ELF-1 (cell line): ENCODE measurements around the gene SHMT2.
"Not testable (repeated sequence)": the region's sequence is repeated elsewhere in the genome, so short reads cannot be mapped to it uniquely, and the experiment has no call there.

ENCODE experiments used
- DNase-seq: peaks from one replicate; pipeline ENCODE4 v3.0.0-alpha.2; 2016; ENCODE audit warnings: low read depth, low spot score

SHMT2 gene

DNA sequence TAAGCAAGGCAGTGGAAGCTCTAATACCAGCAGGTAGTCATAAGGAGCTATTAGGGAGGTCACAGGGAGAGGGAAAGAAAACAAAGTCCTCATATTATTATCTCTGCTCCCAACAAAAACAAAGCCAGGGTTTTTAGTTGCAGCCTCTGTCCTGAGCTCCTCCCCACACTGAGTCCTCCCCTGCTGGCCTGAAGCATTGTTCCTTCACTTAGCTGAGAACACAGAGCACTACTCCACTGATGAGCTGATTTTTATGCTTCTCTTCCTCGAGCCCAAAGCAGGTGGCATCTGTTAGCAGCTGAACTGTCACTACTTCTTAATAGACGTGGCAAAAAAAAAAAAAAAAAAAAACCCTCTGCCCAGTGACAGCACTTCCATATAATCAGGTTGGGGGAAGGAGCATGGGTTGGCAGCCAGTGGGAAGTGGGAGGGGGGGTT, 31.9 kb downstream of the SHMT2 start:
- peak; percentile 11 for DNase-seq

- no peak for DNase-seq
These were observed 32.8 kb downstream of the SHMT2 start for GRCh38 chr12:57262126-57262822.

DNA sequence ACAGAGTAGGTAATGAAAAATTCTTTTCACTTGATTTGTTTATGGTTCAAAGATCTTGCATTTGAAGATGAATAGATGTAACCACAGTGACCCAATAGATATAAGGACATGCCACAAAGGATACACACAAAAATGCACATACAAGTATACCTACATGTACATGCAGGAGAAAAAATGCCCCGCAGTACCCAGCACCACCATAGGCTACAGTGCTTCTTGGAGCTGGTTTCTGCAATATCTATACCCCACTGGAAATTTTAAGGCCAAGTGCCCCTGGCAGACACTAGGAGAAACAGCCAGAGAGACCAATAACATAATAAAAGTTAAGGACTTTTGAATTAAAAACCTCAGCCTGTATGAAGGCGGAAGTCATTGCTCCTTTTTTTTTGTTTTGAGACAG, 33.6 kb downstream of the SHMT2 start:
- no peak for DNase-seq

- DNase-seq, result no peak
These were observed 37.2 kb downstream of the SHMT2 start for GRCh38 chr12:57266681-57267080.

DNA sequence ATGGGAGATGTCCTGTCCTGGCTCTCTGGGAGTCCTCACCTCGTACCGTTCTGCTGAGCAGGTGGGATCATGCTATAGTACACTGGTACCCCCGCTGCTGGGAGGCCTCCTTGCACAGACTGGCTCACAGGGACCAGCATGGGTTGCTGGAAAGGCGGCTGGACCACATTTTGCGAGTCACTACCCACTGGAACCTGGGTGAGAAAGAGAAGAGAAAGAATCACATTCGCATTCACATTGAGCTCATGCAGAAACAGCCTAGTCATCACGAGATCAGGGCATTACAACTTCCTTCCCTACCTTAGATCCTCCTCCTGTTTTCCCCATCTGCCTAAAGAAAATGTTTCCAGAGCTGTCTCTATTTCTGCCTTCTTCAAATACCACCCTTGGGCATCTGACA, 38.8 kb downstream of the SHMT2 start:
- DNase-seq, result no peak

- DNase-seq, result no peak
These were observed 41.5 kb downstream of the SHMT2 start for GRCh38 chr12:57270966-57271470.

DNA sequence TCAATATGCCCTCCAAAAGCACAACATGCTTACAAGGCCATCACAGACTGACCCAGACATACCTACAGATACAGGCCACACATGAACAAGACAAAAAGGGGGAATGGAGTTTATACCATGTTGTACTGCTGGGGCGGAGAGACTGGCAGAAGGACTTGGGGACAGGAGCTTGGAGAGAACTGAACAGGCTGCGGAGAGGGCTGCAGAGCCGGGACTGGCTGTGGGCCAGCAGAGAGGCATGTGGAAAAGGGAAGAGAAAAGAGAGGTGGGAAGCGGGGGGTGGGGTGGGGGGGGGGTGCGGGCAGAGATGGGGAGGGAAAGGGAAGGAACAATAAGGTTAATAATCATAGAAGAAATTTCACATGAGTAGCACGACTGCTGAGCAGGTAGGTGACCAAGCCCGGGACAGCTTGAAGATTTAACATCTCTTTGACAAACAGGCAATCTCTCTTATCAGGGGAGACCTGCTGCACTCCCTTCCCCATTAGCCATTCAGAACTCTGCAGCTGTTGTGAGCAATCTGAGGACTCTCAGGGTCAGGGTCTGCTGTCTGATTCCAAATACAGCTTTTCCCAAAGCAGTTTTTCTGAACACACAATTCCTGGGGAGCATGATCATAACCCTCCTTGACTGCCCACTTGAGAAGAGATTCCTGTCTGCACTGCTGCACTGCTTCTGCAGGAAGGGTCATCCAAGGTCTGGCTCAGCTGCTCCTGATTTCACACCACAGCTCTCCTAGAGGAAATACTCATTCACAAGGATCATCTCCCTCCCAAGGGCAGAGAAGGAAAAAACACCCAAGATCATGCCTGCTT, 43.0 kb downstream of the SHMT2 start:
- DNase-seq, result no peak

DNA sequence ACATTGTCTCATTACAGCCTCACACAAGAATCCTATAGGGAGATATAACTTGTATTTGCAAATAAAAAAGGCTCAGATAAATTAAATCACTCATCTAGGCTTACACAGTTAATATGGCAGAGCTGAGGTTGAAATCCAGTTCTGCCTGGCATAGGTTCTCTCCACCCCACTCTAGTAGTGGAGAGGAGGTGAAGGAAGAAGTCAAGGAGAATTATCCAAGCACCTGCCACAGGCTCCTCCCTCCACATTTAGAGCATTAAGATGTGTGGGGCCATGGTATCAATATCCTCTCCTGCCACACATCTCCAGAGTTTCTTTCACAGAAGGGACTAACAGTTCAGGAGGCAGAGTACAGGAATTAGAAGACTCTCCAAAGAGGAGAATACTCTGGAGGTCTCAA, 44.0 kb downstream of the SHMT2 start:
- no peak for DNase-seq

DNA sequence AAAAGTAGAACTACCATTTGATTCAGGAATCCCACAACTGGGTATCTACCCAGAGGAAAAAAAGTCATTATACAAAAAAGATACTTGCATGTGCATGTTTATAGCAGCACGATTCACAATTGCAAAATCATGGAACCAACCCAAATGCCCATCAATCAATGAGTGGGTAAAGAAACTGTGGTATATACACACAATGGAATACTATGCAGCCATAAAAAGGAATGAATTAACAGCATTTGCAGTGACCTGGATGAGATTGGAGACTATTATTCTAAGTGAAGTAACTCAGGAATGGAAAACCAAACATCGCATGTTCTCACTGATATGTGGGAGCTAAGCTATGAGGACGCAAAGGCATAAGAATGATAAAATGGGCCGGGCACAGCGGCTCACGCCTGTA, 46.7 kb downstream of the SHMT2 start:
- not testable (repeated sequence) for DNase-seq

- no peak for DNase-seq
These were observed 47.5 kb downstream of the SHMT2 start for GRCh38 chr12:57276935-57277563.

DNA sequence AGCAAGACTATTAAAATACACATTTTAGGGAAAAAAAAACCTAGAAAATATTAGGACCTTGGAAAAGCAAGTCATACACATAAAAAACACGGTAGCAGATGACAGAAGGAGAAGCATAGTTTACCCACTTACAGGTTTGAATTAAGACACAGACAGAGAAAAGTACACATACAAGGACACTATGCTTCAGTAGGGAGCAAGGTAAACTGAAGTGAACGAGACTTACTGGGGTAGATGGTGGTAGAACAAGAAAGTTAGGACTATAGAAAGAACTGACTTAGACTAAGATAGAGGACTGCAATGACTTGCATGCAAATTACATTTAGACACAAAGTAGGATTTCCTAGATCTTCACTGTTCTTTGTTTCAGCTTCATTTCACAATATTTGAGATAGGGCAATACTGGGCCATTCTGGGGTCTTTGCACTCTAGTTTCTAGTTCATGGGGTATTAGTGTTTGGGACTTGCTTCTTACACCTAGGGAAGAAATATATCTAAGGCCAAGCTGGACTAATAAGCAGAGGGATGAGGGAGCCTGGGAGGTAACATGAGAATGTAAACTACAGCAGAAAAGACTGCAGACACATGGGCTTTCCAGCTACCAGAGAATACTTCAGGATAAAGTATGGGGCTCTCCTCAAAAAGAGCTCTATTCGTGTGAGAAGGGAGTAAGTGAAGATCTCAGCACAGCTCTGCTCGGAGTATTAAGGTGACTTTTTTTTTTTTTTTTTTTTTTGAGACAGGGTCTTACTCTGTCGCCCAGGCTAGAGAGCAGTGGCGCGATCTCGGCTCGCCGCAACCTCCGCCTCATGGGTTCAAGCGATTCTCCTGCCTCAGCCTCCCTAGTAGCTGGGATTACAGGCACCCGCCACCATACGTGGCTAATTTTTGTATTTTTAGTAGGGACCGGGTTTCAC, 49.2 kb downstream of the SHMT2 start:
- no peak for DNase-seq

DNA sequence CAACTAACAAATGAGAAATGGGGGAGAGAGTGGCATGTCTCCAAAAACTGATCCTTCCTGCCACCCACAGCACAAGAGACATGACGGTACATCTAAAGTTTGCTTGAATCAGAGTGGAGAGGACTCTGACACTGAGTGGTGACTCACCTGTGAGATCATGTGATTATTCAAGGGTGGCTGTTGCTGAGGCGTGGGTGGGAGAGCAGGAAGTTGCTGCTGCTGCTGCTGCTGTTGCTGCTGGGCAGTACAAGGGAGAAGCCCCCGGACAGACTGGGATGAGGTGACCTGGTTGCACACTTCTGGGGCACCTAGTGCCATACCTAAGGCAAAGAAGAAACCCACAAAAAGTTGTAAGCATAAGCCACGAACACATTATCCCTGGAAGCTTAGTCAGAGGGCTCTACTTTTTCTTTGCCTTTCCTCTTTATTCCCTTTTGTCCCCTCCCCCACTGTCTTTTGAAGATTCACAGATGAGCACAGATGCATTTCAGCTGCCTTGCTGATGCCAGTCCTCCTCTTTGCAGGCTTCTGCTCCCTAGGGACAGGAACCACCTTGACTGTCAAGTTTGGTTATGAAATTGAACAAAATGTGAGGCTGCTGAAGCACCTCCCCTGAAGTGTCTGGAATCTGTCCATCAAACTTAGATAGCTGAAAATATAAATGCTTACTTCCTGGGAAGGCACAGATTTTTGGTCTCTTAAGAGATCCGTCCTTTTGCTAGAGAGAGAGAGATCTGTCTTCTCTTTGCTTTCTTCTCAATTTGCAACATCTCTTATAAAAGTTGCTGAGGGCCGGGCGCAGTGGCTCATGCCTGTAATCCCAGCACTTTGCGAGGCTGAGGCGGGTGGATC, 50.9 kb downstream of the SHMT2 start:
- DNase-seq, result peak; percentile 56

DNA sequence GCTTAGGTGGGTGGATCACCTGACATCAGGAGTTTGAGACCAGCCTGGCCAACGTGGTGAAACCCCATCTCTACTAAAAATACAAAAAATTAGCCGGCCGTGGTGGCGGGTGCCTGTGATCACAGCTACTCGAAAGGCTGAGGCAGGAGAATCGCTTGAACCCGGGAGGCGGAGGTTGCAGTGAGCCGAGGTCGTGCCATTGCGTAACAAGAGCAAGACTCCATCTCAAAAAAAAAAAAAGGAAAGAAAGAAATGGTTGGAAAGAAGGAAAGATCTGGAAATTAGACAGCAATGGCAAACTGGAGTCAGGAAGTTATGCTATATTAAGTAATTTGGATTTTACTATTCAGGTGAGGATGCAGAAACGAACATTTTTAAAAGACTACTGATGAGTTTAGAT, 52.6 kb downstream of the SHMT2 start:
- not testable (repeated sequence) for DNase-seq
